HG02938 (cell line): ENCODE measurements around the gene MAOB.
"Not testable (repeated sequence)": the region's sequence is repeated elsewhere in the genome, so short reads cannot be mapped to it uniquely, and the experiment has no call there.

Experiments used
- ATAC-seq: cut with Tn5 transposase; IDR thresholded peaks from one replicate; pipeline ENCODE4 v1.9.1; 2021; ENCODE audit warnings: mild to moderate bottlenecking, moderate library complexity; ENCODE audit not compliant: unreplicated experiment

MAOB gene

DNA sequence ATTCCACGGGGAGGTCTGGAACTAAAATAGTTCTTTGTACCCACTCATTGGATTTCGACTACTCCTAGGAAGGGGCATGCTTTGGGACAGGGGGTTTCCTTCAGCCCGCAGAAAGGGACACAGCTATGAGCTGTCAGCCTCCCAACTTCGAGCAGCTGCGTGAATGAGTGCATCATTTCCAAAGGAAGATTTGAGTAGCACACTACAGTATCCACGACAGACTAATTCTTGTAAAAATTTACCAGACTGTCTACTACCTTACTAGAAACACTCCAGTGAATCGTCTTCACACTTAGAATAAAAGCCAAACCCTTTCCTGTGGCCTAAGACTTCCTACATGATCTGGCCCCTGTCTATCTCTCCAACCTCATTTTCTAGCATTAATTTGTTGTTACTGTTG, 124.2 kb downstream of the MAOB start:
- no peak for ATAC-seq

GRCh38 chrX:43756076-43756475, 126.2 kb downstream of the MAOB start:
- no peak for ATAC-seq

GRCh38 chrX:43753637-43754036, 128.6 kb downstream of the MAOB start:
- no peak for ATAC-seq

- no peak for ATAC-seq
These were observed 132.0 kb downstream of the MAOB start for GRCh38 chrX:43750248-43750676.

- ATAC-seq: no peak
These were observed 134.8 kb downstream of the MAOB start for GRCh38 chrX:43747476-43747875.

GRCh38 chrX:43745938-43746721, 136.1 kb downstream of the MAOB start:
- no peak for ATAC-seq

DNA sequence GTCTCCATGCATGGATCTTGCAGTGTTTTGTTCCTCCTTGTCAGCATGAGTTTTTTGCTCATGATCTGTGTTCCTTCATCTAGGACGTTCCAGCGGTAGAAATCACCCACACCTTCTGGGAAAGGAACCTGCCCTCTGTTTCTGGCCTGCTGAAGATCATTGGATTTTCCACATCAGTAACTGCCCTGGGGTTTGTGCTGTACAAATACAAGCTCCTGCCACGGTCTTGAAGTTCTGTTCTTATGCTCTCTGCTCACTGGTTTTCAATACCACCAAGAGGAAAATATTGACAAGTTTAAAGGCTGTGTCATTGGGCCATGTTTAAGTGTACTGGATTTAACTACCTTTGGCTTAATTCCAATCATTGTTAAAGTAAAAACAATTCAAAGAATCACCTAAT, 138.0 kb downstream of the MAOB start:
- no peak for ATAC-seq

DNA sequence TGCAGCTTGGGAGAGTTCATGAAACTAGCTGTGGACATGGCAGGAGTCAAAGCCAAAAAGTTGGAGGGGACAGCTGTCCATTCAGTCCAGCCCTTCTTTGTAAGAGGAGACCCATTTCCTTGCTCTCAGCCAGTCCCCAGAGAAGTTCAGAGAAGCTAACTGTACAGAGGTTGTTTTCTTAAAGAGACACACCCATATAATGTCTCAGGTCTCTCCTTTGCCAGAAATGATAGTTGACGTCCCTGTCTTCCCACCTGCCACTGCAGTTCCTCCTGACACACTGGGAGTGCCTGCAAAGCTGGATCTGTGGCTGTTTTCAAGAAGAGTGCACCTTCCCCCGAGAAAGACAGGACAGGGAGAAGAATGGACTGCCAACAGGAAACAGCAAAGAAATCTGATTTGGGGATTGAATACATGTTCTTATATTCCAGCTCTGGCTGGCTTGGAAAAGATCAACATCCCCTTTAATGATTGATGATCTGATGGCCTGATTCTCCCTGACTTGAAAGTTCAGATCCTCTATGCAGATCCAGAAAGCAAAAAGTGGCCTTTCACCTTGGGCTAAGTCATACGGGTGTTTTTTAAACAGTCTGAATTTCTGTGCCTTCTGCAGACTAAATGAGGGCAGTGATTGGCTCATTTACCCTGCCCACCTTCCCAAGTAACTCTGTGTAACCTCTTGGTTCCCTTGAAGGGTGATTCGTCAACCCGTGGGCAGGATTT, 139.0 kb downstream of the MAOB start:
- ATAC-seq: no peak

- ATAC-seq: no peak
These were observed 140.2 kb downstream of the MAOB start for GRCh38 chrX:43741843-43742573.

- no peak for ATAC-seq
These were observed 146.3 kb downstream of the MAOB start for GRCh38 chrX:43735957-43736356.

DNA sequence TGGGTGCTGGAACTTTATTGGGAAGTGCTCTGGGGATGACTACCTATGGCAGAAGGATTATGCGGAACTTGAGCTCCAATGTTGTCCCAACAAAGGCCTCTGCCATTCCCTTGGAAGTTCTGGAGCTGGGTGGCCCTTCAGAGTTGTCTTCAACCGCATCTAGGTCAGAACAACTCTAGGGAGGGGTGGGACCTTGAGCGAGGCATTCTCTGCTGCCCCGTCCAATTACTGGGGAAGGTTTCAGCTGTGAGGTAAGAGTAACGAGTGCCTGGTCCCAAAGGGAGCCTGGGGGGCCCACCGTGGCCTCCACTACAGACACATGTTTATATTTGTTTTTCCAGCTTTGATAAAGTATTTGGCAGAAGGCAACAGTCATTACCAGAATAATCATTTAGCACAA, 146.7 kb downstream of the MAOB start:
- ATAC-seq: no peak

DNA sequence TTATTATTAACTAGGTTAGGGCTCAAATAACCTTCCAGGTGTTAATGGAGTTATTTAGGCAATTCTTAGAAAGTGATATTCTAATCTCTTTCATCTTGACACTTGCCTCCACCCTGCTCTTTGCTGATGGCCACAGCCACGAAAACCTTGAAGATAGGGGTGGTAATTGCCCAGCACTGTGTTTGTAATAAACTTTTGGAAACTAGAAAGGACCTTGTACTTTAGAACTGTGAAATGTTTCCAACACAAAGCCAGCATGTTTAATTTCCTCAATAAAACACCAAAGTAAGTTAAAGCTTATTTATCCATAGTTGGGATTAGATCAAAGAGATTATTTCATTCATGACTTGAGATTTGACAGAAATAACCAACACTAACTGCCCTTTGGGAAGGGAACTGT, 147.8 kb downstream of the MAOB start:
- no peak for ATAC-seq

GRCh38 chrX:43733699-43734098, 148.6 kb downstream of the MAOB start:
- ATAC-seq: no peak

GRCh38 chrX:43731086-43731485, 151.2 kb downstream of the MAOB start:
- ATAC-seq: no peak

DNA sequence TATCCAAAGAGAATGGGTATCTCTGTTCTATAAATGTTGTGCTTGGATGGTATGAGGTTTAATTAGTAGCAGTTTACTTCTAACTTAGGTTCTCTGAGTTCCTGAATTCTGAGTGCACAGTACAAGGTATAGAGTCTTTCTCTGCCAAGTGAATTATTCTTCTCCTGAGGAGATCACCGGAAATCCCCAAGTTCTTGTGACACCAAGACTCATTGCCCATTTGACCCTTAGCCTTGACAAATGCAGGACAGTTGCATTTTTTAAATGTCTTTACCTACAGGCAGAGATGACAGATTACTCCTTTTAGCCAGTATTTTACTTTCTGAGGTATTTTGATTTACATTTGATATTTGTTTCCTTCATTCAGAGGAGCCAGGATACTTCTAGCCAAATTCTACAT, 153.3 kb downstream of the MAOB start:
- no peak for ATAC-seq

- no peak for ATAC-seq
These were observed 154.2 kb downstream of the MAOB start for GRCh38 chrX:43728002-43728401.

GRCh38 chrX:43727254-43727653, 155.0 kb downstream of the MAOB start:
- ATAC-seq: not testable (repeated sequence)

DNA sequence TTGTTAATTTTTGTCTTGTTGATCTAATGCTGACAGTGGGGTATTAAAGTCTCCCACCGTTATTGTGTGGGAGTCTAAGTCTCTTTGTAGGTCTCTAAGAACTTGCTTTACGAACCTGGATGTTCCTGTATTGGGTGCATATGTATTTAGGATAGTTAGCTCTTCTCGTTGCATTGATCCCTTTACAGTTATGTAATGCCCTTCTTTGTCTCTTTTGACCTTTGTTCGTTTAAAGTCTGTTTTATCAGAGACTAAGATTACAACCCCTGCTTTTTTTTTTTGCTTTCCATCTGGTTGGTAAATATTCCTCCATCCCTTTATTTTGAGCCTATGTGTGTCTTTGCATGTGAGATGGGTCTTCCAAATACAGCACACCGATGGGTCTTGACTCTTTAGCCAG, 157.0 kb downstream of the MAOB start:
- ATAC-seq: not testable (repeated sequence)

GRCh38 chrX:43720961-43721360, 161.3 kb downstream of the MAOB start:
- no peak for ATAC-seq

DNA sequence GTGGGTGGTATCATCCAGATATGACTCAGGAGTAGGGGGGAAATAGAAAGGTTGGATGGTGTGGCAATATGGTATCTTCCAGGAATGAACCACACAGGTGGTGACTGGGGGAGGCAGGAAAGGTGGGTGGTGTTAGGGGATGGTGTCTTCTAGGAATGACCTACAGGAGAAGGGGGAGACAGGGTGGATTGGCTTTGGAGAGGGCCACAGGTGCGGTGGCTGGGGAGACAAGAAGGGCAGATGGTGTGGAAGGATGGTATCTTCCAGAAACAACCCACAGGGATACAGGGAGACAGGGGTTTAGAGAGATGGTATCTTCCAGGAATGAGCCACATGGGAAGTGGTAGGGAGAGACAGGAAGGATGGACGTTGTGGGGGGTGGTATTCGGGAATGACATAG, 162.2 kb downstream of the MAOB start:
- ATAC-seq: no peak

GRCh38 chrX:43718956-43719355, 163.3 kb downstream of the MAOB start:
- no peak for ATAC-seq

DNA sequence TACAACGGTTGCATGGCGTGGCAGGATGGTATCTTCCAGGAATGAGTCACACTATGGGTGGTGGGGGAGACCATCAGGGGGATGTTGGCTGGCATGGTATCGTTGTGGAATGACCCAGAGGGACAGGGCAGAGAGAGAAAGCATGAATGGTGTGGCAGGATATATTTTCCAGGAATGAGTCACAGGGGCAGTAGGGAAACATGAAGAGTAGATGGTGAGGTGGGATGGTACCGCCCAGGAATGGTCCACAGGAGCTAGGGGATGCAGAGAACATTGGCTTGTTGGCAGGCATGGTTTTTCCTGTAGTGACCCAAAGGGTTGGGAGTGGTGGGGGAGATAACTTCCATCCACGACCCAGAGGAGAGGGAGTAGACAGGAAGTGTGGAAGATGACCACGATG, 163.7 kb downstream of the MAOB start:
- ATAC-seq: no peak
